Measurements from ENCODE around the gene GK.
"Not testable (repeated sequence)": the region's sequence is repeated elsewhere in the genome, so short reads cannot be mapped to it uniquely, and the experiment has no call there.

Gene GK

DNA sequence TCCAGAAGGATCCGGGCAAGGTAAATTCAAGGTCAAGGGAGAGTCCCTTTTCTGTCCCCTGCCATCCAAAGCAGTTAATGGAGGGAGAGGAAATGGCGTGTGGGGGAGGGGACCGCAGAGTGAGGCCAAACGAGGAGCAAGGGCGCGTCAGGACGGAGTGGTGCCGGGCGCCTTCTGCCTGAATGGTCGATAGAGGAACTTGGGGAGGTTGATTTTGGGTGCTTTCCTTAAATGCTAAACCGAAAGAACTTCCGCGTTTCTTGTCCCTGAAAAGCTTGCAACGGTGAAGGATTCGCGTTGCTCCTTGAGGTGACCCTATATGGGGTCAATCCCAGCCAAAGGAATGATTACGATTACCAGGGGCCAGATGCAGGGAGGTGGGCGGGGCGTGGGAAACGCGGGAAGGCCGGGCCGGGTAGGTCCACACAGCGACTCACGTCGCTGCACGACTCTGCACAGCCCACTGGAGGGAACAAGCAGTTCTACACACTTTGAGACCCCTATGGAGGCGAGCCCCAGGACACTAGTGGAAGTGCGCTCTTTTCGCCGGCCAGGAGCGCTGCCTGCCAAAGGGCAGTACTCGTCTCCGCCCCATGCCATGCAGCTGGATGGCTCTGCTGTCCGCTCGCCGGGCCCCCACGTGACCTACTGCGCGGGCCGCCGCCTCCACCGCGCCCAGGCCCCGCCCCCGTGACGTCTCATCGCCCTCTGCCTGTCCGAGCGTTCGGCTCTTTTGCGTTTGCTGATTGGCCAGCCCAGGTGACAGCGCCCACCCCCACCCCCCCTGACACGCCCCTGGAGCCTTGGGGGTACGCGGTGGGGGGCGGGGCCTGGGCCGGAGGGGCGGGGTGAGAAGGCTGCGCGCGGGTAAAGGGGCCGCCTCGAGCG is 452 bp upstream of the GK start:
- peak; percentile 66 to 81 (median 72) for DNase-seq (ENCODE audit: low read depth in 3 of 3, low spot score in 1 of 3)

DNA sequence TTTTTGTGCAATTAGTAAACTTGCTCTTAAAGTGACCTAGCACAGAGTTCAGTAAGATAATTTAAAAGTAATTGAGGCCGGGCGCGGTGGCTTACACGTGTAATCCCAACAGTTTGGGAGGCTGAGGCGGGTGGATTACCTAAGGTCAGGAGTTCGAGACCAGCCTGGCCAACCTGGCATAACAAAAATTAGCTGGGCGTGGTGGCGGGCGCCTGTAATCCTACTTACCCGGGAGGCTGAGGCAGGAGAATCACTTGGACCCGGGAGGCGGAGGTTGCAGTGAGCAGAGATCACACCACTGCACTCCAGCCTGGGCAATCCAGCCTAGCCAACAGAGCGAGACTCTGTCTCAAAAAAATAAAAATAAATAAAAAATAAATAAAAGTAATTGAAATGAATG is 1.2 kb downstream of the GK start:
- DNase-seq (ENCODE audit: low read depth in 3 of 3, low spot score in 1 of 3): not testable (repeated sequence)

DNA sequence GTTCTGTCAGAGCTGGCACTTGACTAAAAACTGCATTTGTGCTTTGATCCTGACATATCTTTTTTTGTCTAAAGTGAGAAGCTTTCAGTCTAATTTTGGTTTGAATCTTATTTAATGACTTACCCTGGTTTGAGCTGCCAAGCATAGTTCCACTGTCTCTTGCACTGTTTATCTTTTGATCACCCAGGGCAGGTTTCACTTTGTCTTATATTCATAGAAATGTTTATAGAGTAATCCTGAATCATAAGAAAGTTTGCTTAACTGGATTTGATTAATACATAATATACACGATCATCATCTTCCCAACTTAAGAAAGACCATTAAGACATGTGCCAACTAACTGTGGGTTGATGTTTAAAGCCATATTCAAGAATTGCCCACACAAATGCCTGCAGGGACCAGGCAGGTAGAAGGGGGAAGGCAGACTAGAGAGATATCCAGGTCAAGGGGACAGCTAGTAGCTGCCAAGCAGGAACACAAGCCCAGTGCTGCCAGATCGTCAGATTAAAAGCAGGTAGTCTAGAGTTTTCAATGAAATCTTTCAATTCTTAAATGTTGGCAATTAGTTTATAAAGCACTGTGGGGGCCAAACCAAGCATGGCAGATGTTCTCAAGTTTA is 1.9 kb downstream of the GK start:
- no peak for DNase-seq (ENCODE audit: low read depth in 3 of 3, low spot score in 1 of 3)

DNA sequence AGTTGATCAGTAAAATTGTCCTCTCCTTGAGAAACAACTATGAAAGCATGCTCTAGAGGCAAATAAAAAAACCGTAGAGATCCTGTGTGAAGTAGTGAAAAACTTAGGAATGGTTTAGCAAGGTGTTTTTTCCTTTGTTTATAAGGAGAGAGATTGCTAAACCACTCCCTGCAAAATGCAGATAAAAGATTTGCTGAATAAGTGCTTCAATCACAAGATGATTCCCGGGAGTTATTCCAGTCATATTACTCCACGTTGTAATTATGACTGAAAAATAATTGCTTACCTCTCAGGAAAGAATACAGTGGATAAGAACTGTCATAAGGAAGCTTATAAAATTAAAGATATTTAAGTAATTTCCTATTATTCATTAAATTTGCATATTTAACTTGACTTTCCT is 2.8 kb downstream of the GK start:
- DNase-seq (ENCODE audit: low read depth in 3 of 3, low spot score in 1 of 3): no peak

DNA sequence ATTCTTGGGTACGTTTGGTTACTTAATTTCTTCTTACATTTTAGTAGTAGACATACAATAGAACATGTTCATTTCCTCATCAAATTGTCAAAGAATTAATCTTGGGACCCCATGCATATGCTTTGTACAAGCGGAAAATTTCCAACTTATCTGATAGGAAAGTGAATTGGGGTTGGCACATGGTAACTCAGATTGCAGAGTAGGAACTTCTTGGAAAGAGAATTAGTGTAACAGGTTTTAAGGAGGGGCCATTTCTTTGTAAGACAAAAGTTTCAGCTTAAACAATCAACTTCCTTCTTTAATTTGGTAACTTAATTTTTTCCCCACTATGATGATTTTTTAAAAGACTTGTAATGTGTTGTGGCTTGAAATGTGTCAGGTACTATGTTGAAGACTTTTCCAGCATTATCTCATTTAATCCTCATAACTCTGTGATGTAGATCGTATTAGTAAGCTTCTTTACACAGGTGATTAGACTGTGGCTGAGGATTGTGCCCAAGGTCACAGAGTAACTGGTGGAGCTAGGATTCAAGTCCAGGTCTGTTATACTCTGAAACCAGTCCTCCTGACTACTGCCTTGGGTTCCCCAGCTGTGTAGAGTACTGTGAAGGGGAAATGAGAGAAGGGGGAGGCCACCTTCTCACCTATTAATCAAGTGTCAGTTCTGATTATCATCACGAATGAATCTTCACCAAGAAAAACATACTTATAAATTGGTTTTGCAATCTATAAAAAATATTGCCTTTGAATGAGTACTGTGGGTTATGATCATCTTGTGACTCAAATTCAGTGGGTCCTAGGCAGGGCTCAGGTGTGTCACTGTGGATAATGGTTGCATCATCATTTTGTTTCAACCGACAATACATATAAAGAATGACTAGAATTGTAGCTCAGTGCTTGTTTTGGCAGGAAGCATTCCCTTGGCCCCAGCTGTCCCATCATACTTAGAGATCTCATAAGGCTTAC is 4.3 kb downstream of the GK start:
- no peak for DNase-seq (ENCODE audit: low read depth in 3 of 3, low spot score in 1 of 3)

DNA sequence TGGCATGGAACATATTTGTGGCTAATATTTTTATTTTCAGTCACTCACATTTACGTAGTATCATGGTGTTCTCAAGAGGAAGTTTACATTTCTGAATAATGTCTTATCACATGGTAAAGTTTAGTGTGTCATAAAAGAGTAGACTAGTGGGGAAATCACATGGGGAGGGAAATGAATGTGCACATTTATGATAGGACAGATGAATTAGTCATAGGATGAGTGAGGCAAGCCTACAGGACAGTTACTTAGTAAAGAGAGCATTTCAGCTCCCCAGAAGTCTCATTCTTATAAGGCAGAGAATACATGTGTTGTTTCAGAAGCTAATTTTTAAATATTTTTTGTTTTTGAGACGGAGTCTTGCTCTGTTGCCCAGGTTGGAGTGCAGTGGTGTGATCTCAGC is 6.2 kb downstream of the GK start:
- no peak for DNase-seq (ENCODE audit: low read depth in 3 of 3, low spot score in 1 of 3)

DNA sequence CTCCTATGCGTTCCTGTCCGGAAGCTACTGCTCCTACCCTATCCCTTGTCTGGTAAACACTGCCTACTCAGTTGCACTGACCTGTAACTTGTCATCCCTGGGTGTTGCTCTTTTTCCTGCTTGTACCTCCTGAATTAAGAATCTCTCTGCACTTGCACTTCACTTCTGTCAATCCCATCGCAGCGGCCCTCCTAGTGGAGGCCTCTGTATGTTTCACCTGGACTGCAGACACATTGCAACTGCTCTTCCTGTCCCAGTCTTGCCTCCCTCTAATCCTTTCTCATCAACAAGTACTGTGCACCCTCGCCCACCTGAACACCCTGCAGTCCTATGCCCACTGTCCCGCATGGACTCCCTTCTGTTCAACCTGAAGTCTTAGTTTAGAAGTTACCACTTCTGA is 8.0 kb downstream of the GK start:
- DNase-seq (ENCODE audit: low read depth in 3 of 3, low spot score in 1 of 3): no peak

DNA sequence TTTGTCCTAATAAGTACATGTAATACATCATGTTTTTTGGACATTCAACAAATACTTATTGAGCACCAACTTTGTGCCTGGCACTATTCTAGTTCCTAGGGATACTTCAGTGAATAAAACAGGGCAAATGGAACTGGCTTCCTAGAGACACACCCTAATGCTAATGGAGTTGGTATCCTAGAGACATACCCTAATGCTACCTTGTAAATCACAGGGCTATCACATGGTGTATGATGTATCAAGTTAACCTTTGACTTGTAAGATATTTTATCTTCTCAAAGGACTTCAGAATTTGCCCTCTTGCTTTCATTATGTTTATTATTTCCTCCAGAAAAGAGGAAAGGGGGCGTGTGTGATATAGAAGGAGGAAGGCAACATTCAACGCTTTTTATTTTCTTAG is 10.1 kb downstream of the GK start:
- DNase-seq (ENCODE audit: low read depth in 3 of 3, low spot score in 1 of 3): no peak

DNA sequence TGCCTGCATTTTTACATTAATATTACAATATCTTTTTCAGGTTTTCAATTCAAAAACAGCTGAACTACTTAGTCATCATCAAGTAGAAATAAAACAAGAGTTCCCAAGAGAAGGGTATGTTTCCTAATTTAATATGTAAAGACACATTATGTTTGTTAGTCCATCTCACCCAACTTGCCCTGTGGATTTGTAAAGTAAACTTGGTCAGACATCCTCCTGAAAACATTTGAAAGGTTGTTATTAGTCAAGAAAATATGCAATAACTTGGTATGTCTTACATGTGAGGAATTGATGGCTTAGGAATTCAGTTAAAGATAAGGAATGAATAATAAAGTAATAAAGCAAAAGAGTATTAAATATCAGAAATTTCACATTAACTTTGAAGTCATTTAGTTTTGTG is 12.2 kb downstream of the GK start:
- no peak for DNase-seq (ENCODE audit: low read depth in 3 of 3, low spot score in 1 of 3)

DNA sequence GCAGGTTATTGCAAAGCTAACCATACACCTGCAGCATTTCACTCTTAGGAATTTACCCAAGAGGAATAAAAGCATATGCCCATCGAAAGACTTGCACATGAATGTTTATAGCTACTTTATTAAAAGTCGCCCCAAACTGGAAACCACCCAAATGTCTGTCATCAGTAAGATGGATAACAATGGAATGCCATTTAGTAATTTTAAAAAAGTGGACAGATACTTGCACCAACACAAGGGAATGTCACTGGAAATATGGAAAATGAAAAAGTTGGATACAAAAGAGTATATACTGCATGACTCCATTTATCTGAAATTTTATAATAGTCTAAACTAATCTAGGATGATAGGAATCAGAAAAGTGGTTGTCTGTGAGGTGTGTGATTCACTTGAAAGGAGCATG is 12.9 kb downstream of the GK start:
- no peak for DNase-seq (ENCODE audit: low read depth in 3 of 3, low spot score in 1 of 3)

DNA sequence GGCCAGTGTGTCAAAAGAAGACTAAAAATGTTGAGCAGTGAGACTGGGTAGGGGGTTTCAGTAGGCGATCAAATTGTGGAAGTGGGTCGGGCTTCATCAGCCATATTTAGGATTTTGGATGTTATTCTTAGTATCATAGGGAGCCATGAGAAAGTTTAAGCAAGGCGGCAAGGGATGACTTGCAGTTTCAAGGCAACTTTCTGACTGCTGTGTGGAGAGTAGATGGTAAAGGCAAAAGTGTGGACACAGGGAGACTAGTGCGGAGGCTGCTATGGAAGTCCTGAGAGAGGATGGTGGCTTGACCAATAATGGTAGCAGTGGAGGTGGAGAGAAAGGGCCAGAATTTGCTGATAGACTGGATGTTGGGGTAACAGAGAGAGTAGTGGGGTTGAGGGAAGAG is 15.4 kb downstream of the GK start:
- DNase-seq (ENCODE audit: low read depth in 3 of 3, low spot score in 1 of 3): no peak

DNA sequence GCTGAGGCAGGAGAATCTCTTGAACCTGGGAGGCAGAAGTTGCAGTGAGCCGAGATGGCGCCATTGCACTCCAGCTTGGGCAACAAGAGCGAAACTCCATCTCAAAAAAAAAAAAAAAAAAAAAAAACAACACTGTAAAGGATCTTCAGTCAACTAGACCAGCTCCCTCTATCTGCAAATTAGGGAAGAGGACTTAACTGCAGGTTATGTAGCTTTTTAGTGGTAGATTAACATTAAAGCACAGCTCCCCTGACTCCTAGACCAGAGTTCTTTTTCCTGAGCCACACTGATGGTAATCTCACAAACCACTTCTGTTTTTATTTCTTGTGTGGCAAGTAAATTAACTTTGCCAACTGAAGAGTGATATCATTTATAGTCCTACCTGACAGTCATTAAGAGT is 18.0 kb downstream of the GK start:
- not testable (repeated sequence) for DNase-seq (ENCODE audit: low read depth in 3 of 3, low spot score in 1 of 3)

DNA sequence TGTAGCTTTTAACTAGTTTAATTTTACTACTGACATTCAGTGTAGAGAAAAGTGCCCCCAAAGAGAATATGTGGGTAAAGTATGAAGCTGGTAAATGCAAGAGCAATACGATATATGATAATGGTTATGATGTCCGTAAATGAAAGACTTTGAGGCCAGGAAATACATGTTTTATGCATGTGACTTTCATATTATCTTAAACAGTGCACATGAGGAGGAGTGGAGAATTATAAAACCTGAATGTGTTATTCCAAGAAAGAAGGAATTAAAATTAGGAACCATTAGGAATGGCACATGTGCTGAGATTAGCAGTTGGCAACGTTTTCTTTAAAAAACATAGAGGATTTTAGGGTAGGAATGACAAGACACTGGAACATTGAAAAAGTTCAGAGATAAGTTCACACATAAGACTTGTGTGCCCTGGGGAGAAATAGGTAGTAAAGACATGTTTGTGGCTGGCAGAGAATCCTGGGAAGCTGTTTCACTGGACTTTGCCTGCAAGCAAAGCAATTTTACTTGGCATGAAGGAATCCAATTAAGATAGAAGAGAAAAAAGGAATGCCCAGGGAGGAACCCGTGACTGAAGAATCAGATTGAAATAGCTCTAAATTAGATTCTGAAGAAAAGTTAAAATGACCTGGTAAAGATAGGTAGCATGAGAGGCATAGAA is 20.0 kb downstream of the GK start:
- DNase-seq (ENCODE audit: low read depth in 3 of 3, low spot score in 1 of 3): no peak

DNA sequence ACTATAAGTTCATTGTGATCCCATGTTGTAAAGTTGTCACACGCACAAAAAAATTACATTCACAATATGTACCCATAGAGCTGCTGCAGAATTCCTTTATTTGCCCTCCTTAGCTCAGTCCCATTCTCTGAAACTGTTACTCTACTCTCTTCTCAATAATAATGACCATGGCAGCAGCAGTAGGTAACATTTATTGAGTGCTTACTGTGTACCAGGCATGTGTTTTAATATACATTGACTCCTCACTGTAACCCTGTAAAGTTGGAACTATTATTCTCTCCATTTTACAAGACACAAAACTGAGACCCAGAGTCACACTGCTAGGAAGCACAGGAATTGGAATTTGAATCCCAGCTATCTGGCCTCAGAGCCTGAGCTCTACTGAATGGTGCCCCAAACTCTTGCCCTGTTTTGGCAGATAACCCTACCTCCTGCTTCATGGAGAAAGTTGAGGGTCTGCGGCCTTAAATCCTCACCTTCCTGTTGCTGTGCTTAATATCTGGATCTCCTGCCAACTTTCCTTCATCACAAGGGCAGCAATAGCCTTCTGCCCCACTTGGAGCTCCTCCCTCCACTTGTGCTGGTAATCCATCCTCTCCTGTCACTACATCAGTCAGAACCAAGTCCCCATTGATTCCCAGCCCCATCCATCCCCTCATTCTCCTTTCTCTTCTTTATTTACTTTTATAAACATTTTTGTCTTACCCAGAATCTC is 20.8 kb downstream of the GK start:
- DNase-seq (ENCODE audit: low read depth in 3 of 3, low spot score in 1 of 3): no peak

DNA sequence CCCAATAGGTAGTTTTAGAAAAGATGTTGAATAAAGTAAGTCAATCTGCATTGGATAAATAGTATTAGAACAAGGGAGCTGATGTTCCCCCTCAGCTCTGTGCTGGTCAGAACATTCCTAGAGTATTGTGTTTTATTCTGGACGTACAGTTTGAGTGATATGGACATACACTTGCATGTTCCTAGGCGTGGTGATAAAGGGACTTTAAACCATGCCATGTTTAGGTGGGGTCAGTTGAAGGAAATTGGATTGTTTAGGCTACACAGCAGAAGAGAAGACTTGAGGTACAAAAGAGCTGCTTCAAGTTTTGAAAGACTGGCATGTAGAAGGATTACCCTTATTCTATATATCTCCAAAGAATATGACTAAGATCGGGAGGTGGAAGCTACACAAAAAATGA is 21.6 kb downstream of the GK start:
- DNase-seq (ENCODE audit: low read depth in 3 of 3, low spot score in 1 of 3): no peak

DNA sequence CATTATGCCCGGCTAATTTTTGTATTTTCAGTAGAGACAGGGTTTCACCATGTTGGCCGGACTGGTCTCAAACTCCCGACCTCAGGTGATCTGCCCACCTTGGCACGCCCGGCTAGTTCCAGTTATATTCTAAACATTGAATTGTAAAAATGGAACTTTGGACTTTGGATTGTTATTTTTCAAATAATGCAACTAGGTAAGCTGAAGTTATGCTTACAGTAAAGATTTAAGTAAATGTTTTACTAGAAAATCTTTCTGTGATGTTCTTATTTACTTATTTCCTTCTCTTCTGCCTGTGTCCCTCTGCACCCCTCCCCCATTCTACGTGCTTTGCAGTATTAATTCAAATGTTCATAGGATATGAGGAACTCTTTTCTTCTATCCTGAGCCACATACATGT is 26.1 kb downstream of the GK start:
- no peak for DNase-seq (ENCODE audit: low read depth in 3 of 3, low spot score in 1 of 3)

DNA sequence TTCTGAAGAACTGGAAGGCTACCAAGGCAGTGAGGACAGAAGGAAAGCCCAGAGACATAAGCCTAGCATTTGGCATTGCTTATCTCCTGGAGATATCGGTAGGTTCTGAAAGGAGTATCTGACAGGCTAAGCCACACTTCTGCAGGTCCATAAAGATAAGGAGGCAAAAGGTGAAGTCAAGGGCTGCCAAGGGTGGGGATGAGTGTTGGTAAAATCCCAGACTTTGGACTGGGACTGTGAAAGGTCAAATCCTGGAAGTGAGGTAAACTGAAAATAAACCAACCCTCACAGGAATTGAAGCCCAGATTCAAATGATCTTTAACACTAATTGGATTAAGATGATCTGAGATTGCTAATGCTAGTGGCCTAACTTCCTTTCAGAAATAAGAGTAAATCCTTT is 27.4 kb downstream of the GK start:
- DNase-seq (ENCODE audit: low read depth in 3 of 3, low spot score in 1 of 3): no peak

DNA sequence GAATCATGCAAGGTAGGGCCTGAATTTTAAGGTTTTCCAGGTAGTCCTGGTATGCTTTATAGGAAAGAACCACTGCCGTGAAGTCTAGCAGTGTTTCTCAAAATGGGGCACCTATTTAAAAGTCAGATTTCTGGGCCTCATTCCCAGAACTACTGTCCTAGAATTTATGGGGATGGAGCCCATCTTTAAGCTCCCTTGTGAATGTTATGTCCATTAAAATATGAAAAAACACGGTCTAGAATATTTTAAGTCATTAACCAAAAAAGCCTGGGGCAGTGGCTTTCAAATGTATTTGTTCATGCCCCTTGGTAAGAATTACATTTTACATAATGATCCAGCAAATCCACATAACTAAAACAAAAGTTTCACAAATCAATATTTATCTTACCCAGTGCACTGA is 35.4 kb downstream of the GK start:
- DNase-seq (ENCODE audit: low read depth in 3 of 3, low spot score in 1 of 3): no peak

DNA sequence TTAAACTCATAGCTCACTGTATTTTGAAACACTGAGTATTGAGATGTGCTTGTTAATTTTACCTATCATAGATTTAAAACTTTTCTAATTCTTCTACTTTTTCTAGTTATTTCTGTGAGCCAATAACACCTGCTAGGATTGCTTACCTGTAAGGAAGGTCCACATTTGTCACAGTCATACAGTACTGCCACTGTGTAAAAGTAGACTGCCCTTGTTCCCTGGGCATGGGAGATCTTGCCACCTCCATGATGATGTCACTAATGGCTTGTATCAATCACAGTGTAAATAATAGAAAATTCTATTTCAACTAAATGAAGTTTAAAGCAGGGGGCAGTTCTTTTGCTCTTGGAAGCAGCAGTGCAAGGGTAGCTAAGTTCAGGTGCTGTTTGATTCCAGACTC is 35.9 kb downstream of the GK start:
- no peak for DNase-seq (ENCODE audit: low read depth in 3 of 3, low spot score in 1 of 3)

DNA sequence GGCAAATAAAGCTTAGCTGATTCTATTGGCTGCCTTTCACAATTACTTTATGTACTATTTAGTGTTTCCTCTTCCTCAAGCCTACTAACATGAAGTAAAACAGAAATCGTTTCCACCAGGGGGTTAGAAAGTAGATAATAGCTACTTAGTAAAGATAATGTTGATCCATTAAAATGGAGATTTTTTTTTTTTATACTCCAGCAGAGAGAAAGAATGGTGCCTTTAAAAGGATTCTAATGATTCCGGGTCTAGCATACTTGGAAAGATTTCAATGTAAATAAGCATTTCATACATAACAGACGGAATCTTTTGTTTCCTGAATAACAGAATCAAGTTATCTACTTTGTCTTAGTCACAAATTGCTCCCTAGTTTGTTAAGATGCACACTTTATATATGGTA is 37.1 kb downstream of the GK start:
- no peak for DNase-seq (ENCODE audit: low read depth in 3 of 3, low spot score in 1 of 3)
